NCI-H526 treated with DMSO at 0.1 percent for 48 hours (cell line): ENCODE measurements around the gene CPEB2.
"Not testable (repeated sequence)": the region's sequence is repeated elsewhere in the genome, so short reads cannot be mapped to it uniquely, and the experiment has no call there.

Source experiments
- DNase-seq: peaks from one replicate; lab custom pipeline; 2025; lab: John Stamatoyannopoulos, UW

The CPEB2 gene

DNA sequence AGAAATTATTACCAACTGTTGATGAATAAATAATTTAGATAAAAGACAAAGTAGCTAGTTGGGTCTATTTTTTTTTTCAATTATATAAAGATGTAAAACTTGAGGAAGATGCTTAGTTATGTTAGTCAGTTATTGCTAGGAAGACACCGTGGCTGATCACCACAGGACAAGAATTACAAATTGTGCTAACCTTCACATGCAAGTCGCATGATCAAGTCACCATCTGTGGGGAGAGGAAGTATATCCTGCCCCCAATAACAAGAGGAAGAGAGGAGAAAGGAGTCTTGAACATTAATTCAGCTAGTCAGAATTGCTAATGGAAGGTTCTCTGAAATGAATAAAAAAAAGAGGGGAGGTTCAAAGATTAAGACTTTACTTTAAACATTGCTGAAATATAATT is 52.3 kb downstream of the CPEB2 start:
- DNase-seq: no peak

- no peak for DNase-seq
These were observed 57.9 kb downstream of the CPEB2 start for GRCh38 chr4:15060213-15060612.

DNA sequence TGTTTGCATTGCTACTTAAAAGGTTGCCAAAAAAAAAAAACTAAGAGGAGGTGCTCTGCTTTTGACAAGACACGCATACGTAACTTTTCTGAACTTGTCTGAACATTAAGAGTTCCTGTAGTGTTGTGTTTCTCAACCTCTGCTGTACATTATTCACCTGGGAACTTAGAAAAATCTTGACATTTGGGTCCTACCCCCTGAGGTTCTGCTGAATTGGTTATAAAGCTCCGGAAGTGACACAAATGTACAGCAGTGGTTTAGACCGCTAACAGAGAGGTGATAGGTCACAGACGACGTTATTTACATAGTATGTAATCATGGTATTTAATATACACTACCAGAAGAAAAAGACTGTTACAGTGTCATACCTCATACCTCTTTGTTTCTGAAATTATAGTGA is 61.1 kb downstream of the CPEB2 start:
- DNase-seq: no peak

GRCh38 chr4:15065516-15065915 is 63.2 kb downstream of the CPEB2 start:
- no peak for DNase-seq

GRCh38 chr4:15066140-15066539 is 63.9 kb downstream of the CPEB2 start:
- no peak for DNase-seq

GRCh38 chr4:15068298-15068697 is 66.0 kb downstream of the CPEB2 start:
- no peak for DNase-seq

DNA sequence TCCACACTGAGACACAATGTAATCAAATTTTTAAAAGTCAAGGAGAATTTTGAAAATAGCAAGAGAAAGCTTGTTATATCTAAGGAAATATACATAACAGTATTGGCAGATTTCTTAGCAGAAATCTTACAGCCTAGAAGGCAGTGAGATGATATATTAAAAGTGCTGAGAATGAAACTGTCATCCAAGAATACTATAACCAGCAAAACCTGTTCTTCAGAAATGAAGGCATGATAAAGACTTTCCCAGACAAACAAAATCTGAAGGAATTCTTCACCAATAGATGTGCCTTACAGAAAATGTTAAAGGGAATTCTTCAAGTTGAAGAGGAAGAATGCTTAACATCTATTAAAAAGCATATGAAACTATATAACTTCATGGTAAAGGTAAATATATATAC is 73.6 kb downstream of the CPEB2 start:
- DNase-seq: no peak

- DNase-seq: no peak
These were observed 75.7 kb downstream of the CPEB2 start for GRCh38 chr4:15077969-15078368.

- no peak for DNase-seq
These were observed 76.7 kb downstream of the CPEB2 start for GRCh38 chr4:15078682-15079642.

- no peak for DNase-seq
These were observed 82.5 kb downstream of the CPEB2 start for GRCh38 chr4:15084780-15085179.

DNA sequence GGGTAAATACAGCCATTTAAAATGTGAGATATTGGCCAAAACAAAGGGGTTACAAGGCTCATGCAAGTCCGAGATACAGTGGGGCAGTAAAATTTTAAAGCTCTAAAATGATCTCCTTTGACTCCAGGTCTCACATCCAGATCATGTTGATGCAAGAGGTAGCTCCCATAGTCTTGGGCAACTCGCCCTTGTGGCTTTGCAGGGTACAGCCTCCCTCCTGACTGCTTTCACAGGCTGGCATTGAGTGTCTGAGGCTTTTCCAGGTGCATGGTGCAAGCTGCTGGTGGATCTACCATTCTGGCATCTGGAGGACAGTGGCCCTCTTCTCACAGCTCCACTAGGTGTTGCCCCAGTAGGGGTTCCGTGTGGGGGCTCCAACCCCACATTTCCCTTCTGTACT is 83.5 kb downstream of the CPEB2 start:
- DNase-seq: not testable (repeated sequence)

GRCh38 chr4:15086259-15086658 is 84.0 kb downstream of the CPEB2 start:
- DNase-seq: not testable (repeated sequence)

GRCh38 chr4:15088394-15089035 is 86.2 kb downstream of the CPEB2 start:
- no peak for DNase-seq

- no peak for DNase-seq
These were observed 87.7 kb downstream of the CPEB2 start for GRCh38 chr4:15089979-15090378.

DNA sequence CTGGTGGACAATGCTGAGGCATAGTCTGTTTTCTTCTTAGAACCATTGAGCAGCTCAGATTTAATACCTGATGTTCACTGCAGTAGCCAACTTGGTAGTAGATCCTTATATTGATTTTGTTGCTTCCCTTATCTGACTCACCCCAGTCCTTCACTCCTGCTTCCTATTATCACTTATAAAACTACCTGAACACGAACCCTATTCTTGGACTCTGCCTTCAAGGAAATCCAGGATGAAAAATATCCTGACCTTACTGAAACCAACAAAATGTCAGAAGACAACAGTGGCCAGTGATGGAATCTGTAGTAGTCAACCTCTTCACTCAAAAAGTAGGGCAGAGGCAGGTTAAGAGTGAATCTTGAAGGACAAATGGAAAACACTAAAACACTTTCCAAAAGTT is 98.1 kb downstream of the CPEB2 start:
- DNase-seq: no peak

GRCh38 chr4:15100994-15101695 is 98.9 kb downstream of the CPEB2 start:
- no peak for DNase-seq

DNA sequence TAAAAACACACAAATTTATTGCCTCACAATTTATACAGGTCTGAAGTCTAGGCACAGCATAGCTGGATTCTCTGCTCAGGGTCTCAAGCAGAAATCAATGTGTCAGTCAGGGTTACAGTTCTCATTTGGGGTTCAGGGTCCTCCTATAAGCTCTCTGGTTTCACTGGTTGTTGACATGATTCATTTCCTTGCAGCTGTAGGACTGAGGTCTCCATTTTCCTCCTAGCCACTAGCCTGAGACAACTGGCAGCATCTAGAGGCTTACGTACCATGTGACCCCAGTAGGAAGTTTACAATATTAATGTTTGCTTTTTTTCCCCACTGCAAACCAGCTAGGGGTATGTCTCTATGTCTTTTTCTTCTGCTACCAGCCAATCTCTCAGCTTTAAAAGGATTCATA is 102.5 kb downstream of the CPEB2 start:
- DNase-seq: no peak

GRCh38 chr4:15106399-15106798 is 104.1 kb downstream of the CPEB2 start:
- DNase-seq: no peak

DNA sequence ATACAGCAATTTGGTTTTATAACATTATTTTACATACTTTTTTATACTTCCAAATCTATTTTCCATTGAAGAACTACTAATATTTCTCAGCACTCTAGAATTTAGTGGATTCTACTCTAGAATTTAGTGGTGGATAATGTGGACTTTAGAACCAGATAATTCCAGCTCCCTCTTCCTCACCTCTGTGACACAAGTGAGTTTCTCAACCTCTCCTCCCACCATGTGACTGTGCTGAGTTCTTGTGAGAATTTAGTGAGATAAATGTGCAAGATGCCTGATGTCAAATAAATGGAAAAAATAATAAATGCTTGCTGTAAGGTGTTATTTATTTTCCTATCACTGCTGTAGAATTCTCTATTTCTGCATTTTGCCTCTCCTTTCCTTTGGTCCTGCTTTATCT is 107.3 kb downstream of the CPEB2 start:
- no peak for DNase-seq

- DNase-seq: no peak
These were observed 107.9 kb downstream of the CPEB2 start for GRCh38 chr4:15110120-15110571.

DNA sequence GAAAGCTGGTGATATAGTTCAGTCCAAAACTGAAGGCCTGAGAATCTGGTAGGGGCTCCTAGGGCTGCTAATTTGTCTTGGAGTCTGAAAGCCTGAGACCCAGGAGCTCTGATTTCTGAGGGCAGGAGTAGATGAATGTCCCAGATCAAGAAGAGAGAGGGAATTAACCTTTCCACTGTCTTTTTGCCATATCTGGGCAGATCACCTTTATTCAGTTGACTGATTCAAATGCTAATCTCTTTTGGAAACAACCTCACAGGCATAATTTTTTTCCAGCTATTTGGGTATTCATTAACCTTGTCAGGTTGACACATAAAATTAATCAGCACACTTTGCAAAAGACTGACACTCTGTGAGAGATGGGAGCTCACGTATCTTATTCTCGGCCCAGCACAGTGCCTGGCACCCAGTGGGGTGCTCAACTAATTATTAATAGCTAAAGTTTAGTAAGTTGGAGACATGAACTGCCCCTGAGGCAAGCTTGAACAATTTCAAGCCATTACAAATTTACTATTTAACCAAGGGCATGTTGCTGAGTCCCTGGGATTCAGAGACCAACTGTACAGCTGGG is 114.3 kb downstream of the CPEB2 start:
- DNase-seq: no peak

DNA sequence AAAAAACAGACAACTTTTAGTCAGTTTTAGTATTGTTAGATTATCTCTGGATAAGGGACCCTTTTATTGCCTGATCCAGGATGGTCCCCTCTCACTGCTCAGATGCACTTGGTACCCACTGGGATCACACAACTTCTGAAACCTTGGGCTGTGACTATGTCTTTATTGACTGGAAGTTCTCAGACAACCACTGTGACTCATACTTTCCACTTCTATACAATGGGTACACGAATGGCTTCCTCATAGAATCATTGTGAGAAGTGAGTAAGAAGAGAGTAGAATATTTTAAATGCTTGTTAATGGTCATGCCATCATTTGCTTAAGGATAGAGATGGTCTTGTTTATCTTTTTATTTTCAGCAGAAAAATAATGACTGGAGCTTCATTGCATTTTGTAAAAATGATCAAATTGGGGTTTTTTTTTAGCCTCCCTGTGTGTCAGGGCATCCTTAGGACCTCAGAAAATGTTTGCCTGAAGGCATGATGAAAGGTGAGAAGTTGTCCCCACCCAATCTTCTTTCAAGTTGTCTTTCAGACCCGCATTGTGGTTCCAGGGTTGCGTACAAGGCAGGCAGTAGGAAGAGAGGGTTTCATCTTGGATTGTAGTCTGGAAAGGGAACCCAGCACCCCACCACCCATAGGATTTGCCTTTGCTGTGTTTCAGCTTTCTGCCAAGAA is 115.1 kb downstream of the CPEB2 start:
- no peak for DNase-seq
